ENCODE data around the gene GRIPAP1.

Gene GRIPAP1

DNA sequence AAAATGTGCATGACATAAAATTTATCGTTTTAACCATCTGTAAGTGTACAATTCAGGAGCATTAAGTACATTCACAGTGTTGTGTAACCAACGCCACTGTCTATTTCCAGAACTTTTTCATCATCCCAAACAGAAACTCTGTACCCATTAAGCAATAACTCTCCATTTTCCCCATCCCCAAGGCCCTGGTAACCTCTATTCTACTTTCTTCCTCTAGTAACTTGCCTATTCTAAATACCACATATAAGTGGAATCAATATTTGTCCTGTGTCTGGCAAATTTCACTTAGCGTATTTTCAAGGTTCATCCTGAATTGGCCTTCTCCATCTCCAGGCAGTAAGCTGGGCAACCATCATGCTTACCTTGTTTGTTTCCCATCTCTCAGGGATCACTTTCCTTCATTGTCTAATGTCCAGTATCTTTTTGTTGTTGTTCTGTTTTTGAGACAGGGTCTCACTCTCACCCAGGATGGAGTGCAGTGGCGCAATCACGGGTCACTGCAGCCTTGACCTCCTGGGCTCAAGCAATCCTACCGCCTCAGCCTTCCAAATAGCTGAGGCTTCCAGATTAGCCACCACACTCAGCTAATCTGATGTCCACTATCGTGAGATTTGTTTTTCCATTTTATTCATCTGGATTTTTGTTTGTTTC lies 17.7 kb upstream of the GRIPAP1 start:
- Histone ChIP-seq H3K36me3 (ENCODE audit: insufficient read depth, low read depth, low read length) (peaks cover 5% of the 10 kb centered on the region; the same call in 1 of the 2 replicates), H3K9me3 (ENCODE audit: insufficient read depth, low read depth, low read length) (no peaks in the 10 kb centered on the region), H3K27ac (ENCODE audit: low read length) (no peak overlapping the region)

DNA sequence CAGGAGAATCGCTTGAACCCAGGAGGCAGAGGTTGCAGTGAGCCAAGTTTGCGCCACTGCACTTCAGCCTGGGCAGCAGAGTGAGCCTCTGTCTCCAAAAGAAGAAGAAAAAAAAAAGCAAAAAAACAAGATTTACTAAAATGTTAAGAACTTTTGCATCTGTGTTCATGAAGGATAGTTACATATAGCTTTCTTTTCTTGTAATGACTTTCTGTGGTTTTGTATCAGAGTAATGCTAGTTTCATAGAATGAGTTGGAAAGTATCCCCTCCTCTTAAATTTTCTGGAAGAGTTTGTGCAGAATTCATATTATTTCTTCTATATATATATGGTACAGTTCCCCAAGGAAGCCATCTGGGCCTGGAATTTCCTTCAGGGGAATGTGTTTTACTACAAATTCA lies 17.0 kb upstream of the GRIPAP1 start:
- no peak overlapping the region for H3K27ac ChIP-seq (ENCODE audit: low read length)
- H3K4me1 ChIP-seq (ENCODE audit: insufficient read depth, low read length) = no peaks in the 10 kb centered on the region
- H3K9ac ChIP-seq (ENCODE audit: low read depth, low read length) = no peak overlapping the region
- no peaks in the 10 kb centered on the region for H3K27me3 ChIP-seq (ENCODE audit: insufficient read depth, low read length)
- H3K4me3 ChIP-seq (ENCODE audit: low read length) = no peak overlapping the region
- H3K9me3 ChIP-seq (ENCODE audit: insufficient read depth, low read depth, low read length) = no peaks in the 10 kb centered on the region
- no peaks in the 10 kb centered on the region for H3K36me3 ChIP-seq (ENCODE audit: insufficient read depth, low read depth, low read length)

More for the DNA sequence above, 17.7 kb upstream of the GRIPAP1 start:
- Histone ChIP-seq H3K4me3 (ENCODE audit: low read length) (no peak overlapping the region), H3K27me3 (ENCODE audit: insufficient read depth, low read length) (no peaks in the 10 kb centered on the region), H3K4me1 (ENCODE audit: insufficient read depth, low read length) (no peaks in the 10 kb centered on the region), H3K9ac (ENCODE audit: low read depth, low read length) (no peak overlapping the region)

DNA sequence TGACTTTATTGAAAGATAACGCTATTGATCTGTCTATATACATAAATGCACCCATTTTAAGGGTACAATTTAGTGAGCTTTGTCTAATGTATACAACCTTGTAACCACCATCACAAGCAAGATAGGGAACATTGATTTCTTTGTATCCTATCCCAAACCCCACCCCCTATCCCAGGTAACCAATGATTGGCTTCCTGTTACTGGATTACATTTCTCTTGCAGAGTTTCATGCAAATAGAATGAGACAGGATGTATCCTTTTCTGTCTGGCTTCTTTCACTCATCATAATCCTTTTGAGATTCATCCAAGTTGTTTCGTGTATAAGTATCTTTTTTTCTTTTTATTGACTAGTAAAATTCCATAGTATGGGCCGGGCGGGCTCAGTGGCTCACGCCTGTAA lies 1.6 kb upstream of the GRIPAP1 start:
- Histone ChIP-seq H3K36me3 (ENCODE audit: insufficient read depth, low read depth, low read length) (peaks cover 9% of the 10 kb centered on the region; the same call in 1 of the 2 replicates), H3K9ac (ENCODE audit: low read depth, low read length) (no peak overlapping the region), H3K9me3 (ENCODE audit: insufficient read depth, low read depth, low read length) (no peaks in the 10 kb centered on the region), H3K27ac (ENCODE audit: low read length) (no peak overlapping the region), H3K27me3 (ENCODE audit: insufficient read depth, low read length) (no peaks in the 10 kb centered on the region), H3K4me1 (ENCODE audit: insufficient read depth, low read length) (no peaks in the 10 kb centered on the region), H3K4me3 (ENCODE audit: low read length) (no peak overlapping the region)

DNA sequence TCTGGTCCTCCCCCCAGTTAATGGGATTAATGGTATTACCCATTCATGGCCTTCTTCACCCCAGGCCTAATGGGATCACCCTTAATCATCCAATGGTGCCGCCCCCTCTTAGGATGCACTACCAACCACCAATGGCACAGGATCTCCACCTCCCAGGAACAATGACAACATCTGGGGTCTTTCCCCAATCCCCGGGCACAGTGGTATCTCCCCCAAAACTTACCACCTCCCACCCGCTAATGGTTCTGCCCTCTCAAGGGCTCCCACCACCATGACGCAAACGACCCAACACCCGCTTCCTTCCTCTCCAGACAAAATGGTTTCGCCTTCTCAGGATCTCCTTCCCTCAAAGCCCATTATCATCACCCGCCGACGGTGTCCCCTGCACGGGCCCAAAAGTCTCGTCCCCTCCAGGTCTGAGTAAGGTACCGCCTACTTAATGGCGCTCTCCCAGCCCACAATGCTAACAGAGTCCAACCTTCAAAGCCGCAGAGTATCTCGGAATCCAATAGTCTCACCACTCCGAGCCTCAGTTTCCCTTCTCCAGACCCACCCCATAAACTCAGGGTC lies 458 bp downstream of the GRIPAP1 start:
- peaks cover 29% of the 10 kb centered on the region; the same call in 1 of the 2 replicates for H3K36me3 ChIP-seq (ENCODE audit: insufficient read depth, low read depth, low read length)
- H3K4me1 ChIP-seq (ENCODE audit: insufficient read depth, low read length) = no peaks in the 10 kb centered on the region
- H3K9me3 ChIP-seq (ENCODE audit: insufficient read depth, low read depth, low read length) = no peaks in the 10 kb centered on the region
- H3K27me3 ChIP-seq (ENCODE audit: insufficient read depth, low read length) = no peaks in the 10 kb centered on the region
- H3K4me3 ChIP-seq (ENCODE audit: low read length) = peak overlapping the region; percentile 93
- H3K27ac ChIP-seq (ENCODE audit: low read length) = peak overlapping the region; percentile 68
- H3K9ac ChIP-seq (ENCODE audit: low read depth, low read length) = peak overlapping the region; percentile 98

- peaks cover 38% of the 10 kb centered on the region for H3K36me3 ChIP-seq (ENCODE audit: insufficient read depth, low read depth, low read length)
- H3K27ac ChIP-seq (ENCODE audit: low read length) = no peak overlapping the region
- H3K9ac ChIP-seq (ENCODE audit: low read depth, low read length) = no peak overlapping the region
- H3K9me3 ChIP-seq (ENCODE audit: insufficient read depth, low read depth, low read length) = no peaks in the 10 kb centered on the region
- no peaks in the 10 kb centered on the region for H3K27me3 ChIP-seq (ENCODE audit: insufficient read depth, low read length)
- H3K4me1 ChIP-seq (ENCODE audit: insufficient read depth, low read length) = no peaks in the 10 kb centered on the region
- peak overlapping the region; percentile 93; the same call in 1 of the 2 replicates for H3K4me3 ChIP-seq (ENCODE audit: low read length)
These were observed 1.4 kb downstream of the GRIPAP1 start for GRCh38 chrX:49000636-49001035.

DNA sequence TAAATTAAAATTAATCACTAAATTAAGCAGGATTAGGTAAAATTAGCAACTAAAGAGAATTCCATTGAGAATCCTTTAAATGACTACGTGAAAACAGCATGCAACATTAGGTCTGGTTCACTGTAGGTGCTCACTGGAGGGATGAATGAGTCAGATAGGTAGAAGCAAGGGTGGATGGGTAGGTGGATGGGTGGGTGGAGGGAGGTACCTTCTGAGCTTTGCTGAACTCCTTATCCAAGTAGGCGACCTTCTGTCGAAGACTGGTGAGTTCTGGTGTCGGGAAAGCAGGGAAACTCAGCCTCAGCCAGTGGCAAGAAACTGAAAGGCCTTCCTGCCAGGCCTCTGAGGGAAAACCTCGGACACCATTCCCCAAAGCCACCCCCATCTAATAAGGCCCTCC lies 3.0 kb downstream of the GRIPAP1 start:
- Histone ChIP-seq H3K9ac (ENCODE audit: low read depth, low read length) (no peak overlapping the region), H3K9me3 (ENCODE audit: insufficient read depth, low read depth, low read length) (no peaks in the 10 kb centered on the region), H3K27me3 (ENCODE audit: insufficient read depth, low read length) (no peaks in the 10 kb centered on the region), H3K4me1 (ENCODE audit: insufficient read depth, low read length) (no peaks in the 10 kb centered on the region), H3K27ac (ENCODE audit: low read length) (no peak overlapping the region), H3K36me3 (ENCODE audit: insufficient read depth, low read depth, low read length) (peaks cover 47% of the 10 kb centered on the region), H3K4me3 (ENCODE audit: low read length) (no peak overlapping the region)

- Histone ChIP-seq H3K36me3 (ENCODE audit: insufficient read depth, low read depth, low read length) (peaks cover 52% of the 10 kb centered on the region), H3K9ac (ENCODE audit: low read depth, low read length) (no peak overlapping the region), H3K27me3 (ENCODE audit: insufficient read depth, low read length) (no peaks in the 10 kb centered on the region), H3K4me3 (ENCODE audit: low read length) (no peak overlapping the region), H3K4me1 (ENCODE audit: insufficient read depth, low read length) (no peaks in the 10 kb centered on the region), H3K9me3 (ENCODE audit: insufficient read depth, low read depth, low read length) (no peaks in the 10 kb centered on the region), H3K27ac (ENCODE audit: low read length) (no peak overlapping the region)
These were observed 3.7 kb downstream of the GRIPAP1 start for GRCh38 chrX:48998391-48998790.

GRCh38 chrX:48997865-48998264 lies 4.2 kb downstream of the GRIPAP1 start:
- Histone ChIP-seq H3K27me3 (ENCODE audit: insufficient read depth, low read length) (no peaks in the 10 kb centered on the region), H3K9ac (ENCODE audit: low read depth, low read length) (no peak overlapping the region), H3K4me3 (ENCODE audit: low read length) (no peak overlapping the region), H3K9me3 (ENCODE audit: insufficient read depth, low read depth, low read length) (no peaks in the 10 kb centered on the region), H3K4me1 (ENCODE audit: insufficient read depth, low read length) (no peaks in the 10 kb centered on the region), H3K27ac (ENCODE audit: low read length) (no peak overlapping the region), H3K36me3 (ENCODE audit: insufficient read depth, low read depth, low read length) (peaks cover 57% of the 10 kb centered on the region)

DNA sequence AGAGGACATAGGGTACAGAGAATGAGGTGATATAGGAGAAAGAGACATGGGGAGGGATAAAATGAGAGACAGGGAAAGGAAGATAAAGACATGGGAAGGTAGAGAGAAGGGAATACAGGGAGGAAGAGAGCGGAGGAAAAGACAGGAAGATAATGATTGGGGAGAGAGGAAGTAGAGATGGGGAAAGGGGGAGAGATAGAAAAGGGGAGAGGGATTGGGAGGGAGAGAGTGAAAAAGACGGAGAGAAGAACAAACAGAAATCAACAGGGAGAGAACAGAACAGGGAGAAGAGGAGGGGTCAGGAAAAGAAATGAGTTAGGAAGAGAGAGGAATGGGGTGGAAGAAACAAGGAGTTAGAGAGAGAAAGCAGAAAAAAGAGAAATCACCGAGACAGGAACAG lies 4.6 kb downstream of the GRIPAP1 start:
- Histone ChIP-seq H3K36me3 (ENCODE audit: insufficient read depth, low read depth, low read length) (peaks cover 59% of the 10 kb centered on the region), H3K4me1 (ENCODE audit: insufficient read depth, low read length) (no peaks in the 10 kb centered on the region), H3K27ac (ENCODE audit: low read length) (no peak overlapping the region), H3K9ac (ENCODE audit: low read depth, low read length) (no peak overlapping the region), H3K27me3 (ENCODE audit: insufficient read depth, low read length) (no peaks in the 10 kb centered on the region), H3K4me3 (ENCODE audit: low read length) (no peak overlapping the region), H3K9me3 (ENCODE audit: insufficient read depth, low read depth, low read length) (no peaks in the 10 kb centered on the region)

DNA sequence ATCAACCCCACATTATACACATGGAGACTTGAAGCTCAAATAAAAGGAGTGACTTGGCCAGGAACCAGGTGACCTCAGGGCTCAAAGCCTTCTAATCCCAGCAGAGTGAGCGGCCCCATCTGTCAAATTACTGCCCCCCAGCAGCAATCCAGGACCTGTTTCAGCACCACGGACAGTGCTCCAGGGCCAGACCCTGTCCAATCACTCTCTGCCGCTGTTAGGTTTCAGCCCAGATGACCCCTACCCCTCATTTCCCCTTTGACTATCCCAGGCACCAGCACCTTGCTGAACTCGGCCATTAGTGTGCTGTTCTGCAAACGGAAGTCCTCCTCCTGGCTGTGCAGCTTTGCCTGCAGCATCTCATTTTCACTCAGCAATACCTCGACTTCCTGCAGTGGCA lies 5.1 kb downstream of the GRIPAP1 start:
- H3K27me3 ChIP-seq (ENCODE audit: insufficient read depth, low read length) = no peaks in the 10 kb centered on the region
- H3K36me3 ChIP-seq (ENCODE audit: insufficient read depth, low read depth, low read length) = peaks cover 63% of the 10 kb centered on the region
- no peak overlapping the region for H3K9ac ChIP-seq (ENCODE audit: low read depth, low read length)
- no peak overlapping the region for H3K27ac ChIP-seq (ENCODE audit: low read length)
- H3K4me1 ChIP-seq (ENCODE audit: insufficient read depth, low read length) = no peaks in the 10 kb centered on the region
- H3K4me3 ChIP-seq (ENCODE audit: low read length) = no peak overlapping the region
- H3K9me3 ChIP-seq (ENCODE audit: insufficient read depth, low read depth, low read length) = no peaks in the 10 kb centered on the region

- Histone ChIP-seq H3K27me3 (ENCODE audit: insufficient read depth, low read length) (no peaks in the 10 kb centered on the region), H3K9ac (ENCODE audit: low read depth, low read length) (no peak overlapping the region), H3K27ac (ENCODE audit: low read length) (no peak overlapping the region), H3K9me3 (ENCODE audit: insufficient read depth, low read depth, low read length) (no peaks in the 10 kb centered on the region), H3K4me1 (ENCODE audit: insufficient read depth, low read length) (no peaks in the 10 kb centered on the region), H3K36me3 (ENCODE audit: insufficient read depth, low read depth, low read length) (peaks cover 74% of the 10 kb centered on the region), H3K4me3 (ENCODE audit: low read length) (no peak overlapping the region)
These were observed 9.7 kb downstream of the GRIPAP1 start for GRCh38 chrX:48992341-48992740.

GRCh38 chrX:48989483-48989882 lies 12.6 kb downstream of the GRIPAP1 start:
- Histone ChIP-seq H3K27me3 (ENCODE audit: insufficient read depth, low read length) (no peaks in the 10 kb centered on the region), H3K36me3 (ENCODE audit: insufficient read depth, low read depth, low read length) (peaks cover 59% of the 10 kb centered on the region), H3K27ac (ENCODE audit: low read length) (no peak overlapping the region), H3K9me3 (ENCODE audit: insufficient read depth, low read depth, low read length) (no peaks in the 10 kb centered on the region), H3K9ac (ENCODE audit: low read depth, low read length) (no peak overlapping the region), H3K4me1 (ENCODE audit: insufficient read depth, low read length) (no peaks in the 10 kb centered on the region), H3K4me3 (ENCODE audit: low read length) (no peak overlapping the region)
